Keratinocyte (primary cell): ENCODE measurements around the gene ITIH1. TPM values are rescaled to one million over a fixed set of nuclear protein-coding genes. Genes with fewer than 3 reads are reported as not detected.

Experiments
- DNase-seq: peaks from one replicate; pipeline ENCODE4 v3.0.0-alpha.2; 2011; ENCODE audit warnings: low read depth, missing footprints, low spot score
- FAIRE-seq: peaks from 2 replicates; lab custom pipeline; 2011; peaks lifted over from hg19 to GRCh38; lab: Jason Lieb, UNC
- H2AFZ ChIP-seq: 2 replicates; pipeline ENCODE4 v1.6.0; 2012; ENCODE audit warnings: low read length, control low read depth, inconsistent platforms; ENCODE audit not compliant: control insufficient read depth
- H3K27ac ChIP-seq: 2 replicates; pipeline ENCODE4 v1.5.1; 2011; ENCODE audit warnings: low read length; ENCODE audit not compliant: control insufficient read depth, insufficient read depth
- H3K27me3 ChIP-seq: 3 replicates; pipeline ENCODE4 v1.6.0; 2011; ENCODE audit warnings: low read length; ENCODE audit not compliant: control insufficient read depth, insufficient read depth; ENCODE audit errors: extremely low read depth
- H3K36me3 ChIP-seq, 2 experiments: 2 replicates in 1 of 2; 3 replicates in 1 of 2; pipeline ENCODE4 v1.5.1; 2011; ENCODE audit warnings: low read length in 2 of 2, mild to moderate bottlenecking in 1 of 2; ENCODE audit not compliant: control insufficient read depth in 2 of 2, insufficient read depth in 2 of 2; ENCODE audit errors: extremely low read depth in 1 of 2
- H3K4me1 ChIP-seq: 3 replicates; pipeline ENCODE4 v1.5.1; 2011; ENCODE audit warnings: low read length; ENCODE audit not compliant: control insufficient read depth, insufficient read depth; ENCODE audit errors: extremely low read depth
- H3K4me2 ChIP-seq: 3 replicates; pipeline ENCODE4 v1.6.0; 2011; ENCODE audit warnings: low read depth, low read length; ENCODE audit not compliant: control insufficient read depth, insufficient read depth; ENCODE audit errors: extremely low read depth
- H3K4me3 ChIP-seq, 3 experiments: fragments of 200-600 bp in 1 of 3; sonication (generic) in 1 of 3; 2 replicates in 2 of 3; 3 replicates in 1 of 3; pipeline ENCODE4 v1.5.1; 2011 to 2016; ENCODE audit warnings: low read length in 3 of 3, mild to moderate bottlenecking in 3 of 3, control low read depth in 2 of 3, inconsistent platforms in 1 of 3, low read depth in 1 of 3, mixed read lengths in 1 of 3, mixed run types in 1 of 3, moderate library complexity in 1 of 3; ENCODE audit not compliant: control insufficient read depth in 2 of 3, insufficient read depth in 2 of 3; ENCODE audit errors: extremely low read depth in 1 of 3
- H3K79me2 ChIP-seq: 2 replicates; pipeline ENCODE4 v1.6.0; 2012; ENCODE audit warnings: low read length; ENCODE audit not compliant: control insufficient read depth, insufficient read depth
- H3K9ac ChIP-seq: 3 replicates; pipeline ENCODE4 v1.6.0; 2011; ENCODE audit warnings: low read length; ENCODE audit not compliant: control insufficient read depth, insufficient read depth; ENCODE audit errors: extremely low read depth
- H3K9me1 ChIP-seq: 3 replicates; pipeline ENCODE4 v1.6.0; 2011; ENCODE audit warnings: low read length; ENCODE audit not compliant: control insufficient read depth, insufficient read depth; ENCODE audit errors: extremely low read depth
- H3K9me3 ChIP-seq: 2 replicates; pipeline ENCODE4 v1.5.1; 2012; ENCODE audit warnings: low read depth, low read length; ENCODE audit not compliant: control insufficient read depth
- H4K20me1 ChIP-seq: 3 replicates; pipeline ENCODE4 v1.6.0; 2011; ENCODE audit warnings: low read length; ENCODE audit not compliant: control insufficient read depth, insufficient read depth; ENCODE audit errors: extremely low read depth
- EZH2 ChIP-seq: IDR thresholded peaks from one replicate; pipeline ENCODE4 v1.6.1; 2012; ENCODE audit warnings: inconsistent platforms, mild to moderate bottlenecking, low read length, moderate library complexity
- dilution Hi-C: fragments of 300-500 bp; cut with MboI; formaldehyde crosslinking; loops from one replicate; pipeline ENCODE4 v1.7.0; 2020; ENCODE audit warnings: low sequenced_read_pairs; ENCODE audit not compliant: extremely low pct_ligation_motif_present
- polyA plus RNA-seq, 5 experiments: library from polyadenylated mRNA; depleted of rRNA in 3 of 5; stranded (reverse) in 3 of 5; stranded (forward) in 1 of 5; unstranded in 1 of 5; fragments of >200 nt; gene quantifications; 1 replicate in 1 of 5; 2 replicates in 3 of 5; 3 replicates in 1 of 5; pipeline versions ENCODE4 v1.2.1 to v1.2.3, GENCODE V29; 2011 to 2012; ENCODE audit warnings: missing spikeins in 2 of 5, low read depth in 1 of 5, low replicate concordance in 1 of 5
- TF ChIP-seq, protein P1 (sequence below), 3 experiments: IDR thresholded peaks in 1 of 3; conservative IDR thresholded peaks in 1 of 3; optimal IDR thresholded peaks in 1 of 3; 2 replicates in 2 of 3; 3 replicates in 1 of 3; pipeline versions ENCODE3 to v1.5.1; 2011; ENCODE audit warnings: low read length in 3 of 3, mild to moderate bottlenecking in 3 of 3, moderate library complexity in 2 of 3, control low read depth in 1 of 3, inconsistent platforms in 1 of 3; ENCODE audit not compliant: insufficient read depth in 2 of 3; ENCODE audit errors: extremely low read depth in 1 of 3

Gene ITIH1
- polyA plus RNA-seq, 1 donor (not counting 4 experiments of a cell fraction or from before 2014, with no cell fraction given) = not detected

DNA sequence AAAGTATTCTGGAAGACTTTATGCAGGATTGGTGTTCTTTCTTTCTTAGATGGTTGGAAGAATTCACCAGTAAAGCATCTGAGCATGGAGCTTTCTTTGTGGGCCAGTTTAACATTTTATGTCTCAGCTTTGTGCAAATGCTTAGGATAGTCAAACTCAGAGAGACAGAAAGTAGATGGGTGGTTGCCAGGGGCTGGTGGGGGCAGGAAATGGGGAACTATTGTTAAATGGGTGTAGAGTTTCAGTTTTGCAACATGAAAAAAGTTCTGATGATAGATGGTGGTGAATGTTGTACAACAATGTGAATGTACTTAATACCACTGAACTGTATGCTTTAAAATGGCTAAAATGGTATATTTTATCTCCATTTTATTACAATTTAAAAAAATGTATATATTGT, 46.7 kb upstream of the ITIH1 start:
- no peak overlapping the region for H3K9ac ChIP-seq
- no peak overlapping the region for H2AFZ ChIP-seq
- DNase-seq (no peak), FAIRE-seq (no peak)
- no peaks in the 10 kb centered on the region for H4K20me1 ChIP-seq
- H3K4me3 ChIP-seq = no peak overlapping the region
- H3K9me3 ChIP-seq = peaks cover 7% of the 10 kb centered on the region
- no peaks in the 10 kb centered on the region for H3K9me1 ChIP-seq
- H3K79me2 ChIP-seq = no peaks in the 10 kb centered on the region
- TF ChIP-seq, protein P1, sequence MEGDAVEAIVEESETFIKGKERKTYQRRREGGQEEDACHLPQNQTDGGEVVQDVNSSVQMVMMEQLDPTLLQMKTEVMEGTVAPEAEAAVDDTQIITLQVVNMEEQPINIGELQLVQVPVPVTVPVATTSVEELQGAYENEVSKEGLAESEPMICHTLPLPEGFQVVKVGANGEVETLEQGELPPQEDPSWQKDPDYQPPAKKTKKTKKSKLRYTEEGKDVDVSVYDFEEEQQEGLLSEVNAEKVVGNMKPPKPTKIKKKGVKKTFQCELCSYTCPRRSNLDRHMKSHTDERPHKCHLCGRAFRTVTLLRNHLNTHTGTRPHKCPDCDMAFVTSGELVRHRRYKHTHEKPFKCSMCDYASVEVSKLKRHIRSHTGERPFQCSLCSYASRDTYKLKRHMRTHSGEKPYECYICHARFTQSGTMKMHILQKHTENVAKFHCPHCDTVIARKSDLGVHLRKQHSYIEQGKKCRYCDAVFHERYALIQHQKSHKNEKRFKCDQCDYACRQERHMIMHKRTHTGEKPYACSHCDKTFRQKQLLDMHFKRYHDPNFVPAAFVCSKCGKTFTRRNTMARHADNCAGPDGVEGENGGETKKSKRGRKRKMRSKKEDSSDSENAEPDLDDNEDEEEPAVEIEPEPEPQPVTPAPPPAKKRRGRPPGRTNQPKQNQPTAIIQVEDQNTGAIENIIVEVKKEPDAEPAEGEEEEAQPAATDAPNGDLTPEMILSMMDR (optimal IDR thresholded peaks at IDR 0.05 in 1 of 3, IDR thresholded peaks at IDR 0.05 in 1 of 3, conservative IDR thresholded peaks at IDR 0.05 in 1 of 3; ENCODE audit: extremely low read depth in 1 of 3, insufficient read depth in 2 of 3, low read length in 3 of 3) = no peak
- TF ChIP-seq EZH2 = no peak
- H3K27ac ChIP-seq = no peak overlapping the region
- H3K4me2 ChIP-seq = no peak overlapping the region
- no peaks in the 10 kb centered on the region for H3K27me3 ChIP-seq
- H3K4me1 ChIP-seq = no peaks in the 10 kb centered on the region
- H3K36me3 ChIP-seq = peaks cover 7 to 8% of the 10 kb centered on the region in 2 experiments
- dilution Hi-C loops = no loop called here

DNA sequence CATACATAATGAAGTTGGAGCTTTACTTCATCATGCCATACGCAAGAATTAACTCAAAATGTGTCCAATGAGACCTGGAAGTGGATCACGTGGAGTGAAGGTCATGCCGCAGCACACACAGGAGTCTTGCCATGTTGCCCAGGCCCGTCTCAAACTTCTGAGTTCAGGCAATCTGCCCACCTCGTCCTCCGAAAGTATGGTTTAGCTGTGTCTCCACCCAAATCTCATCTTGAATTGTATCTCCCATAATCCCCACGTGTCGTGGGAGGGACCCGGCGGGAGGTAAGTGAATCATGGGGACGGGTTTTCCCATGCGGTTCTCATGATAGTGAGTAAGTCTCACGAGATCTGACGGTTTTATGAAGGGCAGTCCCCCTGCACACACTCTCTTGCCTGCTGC, 45.8 kb upstream of the ITIH1 start:
- Histone ChIP-seq H3K4me2 (no peak overlapping the region), H3K4me1 (no peaks in the 10 kb centered on the region), H3K36me3 (peaks cover 7 to 8% of the 10 kb centered on the region in 2 experiments), H3K9ac (no peak overlapping the region), H3K79me2 (no peaks in the 10 kb centered on the region), H3K9me3 (peaks cover 7% of the 10 kb centered on the region), H4K20me1 (no peaks in the 10 kb centered on the region), H3K4me3 (no peak overlapping the region), H3K9me1 (no peaks in the 10 kb centered on the region), H3K27me3 (no peaks in the 10 kb centered on the region), H2AFZ (no peak overlapping the region), H3K27ac (no peak overlapping the region)
- dilution Hi-C loops = no loop called here
- DNase-seq (no peak), FAIRE-seq (no peak)
- no peak for TF ChIP-seq EZH2
- TF ChIP-seq, protein P1 (optimal IDR thresholded peaks at IDR 0.05 in 1 of 3, IDR thresholded peaks at IDR 0.05 in 1 of 3, conservative IDR thresholded peaks at IDR 0.05 in 1 of 3; ENCODE audit: extremely low read depth in 1 of 3, insufficient read depth in 2 of 3, low read length in 3 of 3) = no peak
